Kidney epithelial cell (primary cell): Measurements from ENCODE around the gene ACTN4. TPM values are rescaled to one million over a fixed set of nuclear protein-coding genes. Genes with fewer than 3 reads are reported as not detected.

ENCODE experiments used
- DNase-seq: peaks from one replicate; pipeline ENCODE4 v3.0.0-alpha.2; 2010; ENCODE audit warnings: low read depth
- H3K27me3 ChIP-seq: 2 replicates; pipeline ENCODE4 v1.6.0; 2011; ENCODE audit warnings: low read length; ENCODE audit not compliant: control insufficient read depth, insufficient read depth
- H3K36me3 ChIP-seq: 2 replicates; pipeline ENCODE4 v1.5.1; 2011; ENCODE audit warnings: low read length; ENCODE audit not compliant: control insufficient read depth, insufficient read depth
- H3K4me3 ChIP-seq: 2 replicates; pipeline ENCODE4 v1.5.1; 2011; ENCODE audit warnings: low read depth, mild to moderate bottlenecking, control low read depth, low read length
- CTCF ChIP-seq: IDR thresholded peaks from 2 replicates; pipeline ENCODE4 v1.5.1; 2011; ENCODE audit warnings: mild to moderate bottlenecking, moderate library complexity, low read length, control low read depth, inconsistent platforms; ENCODE audit not compliant: insufficient read depth, poor library complexity, severe bottlenecking
- total RNA-seq: library from RNA; depleted of rRNA; stranded (reverse); fragments of >200 nt; gene quantifications from 2 replicates; pipeline ENCODE4 v1.2.3, GENCODE V29; 2015

ACTN4 gene
- total RNA-seq, 1 donor from 2014 or later: 821 TPM

- no peak for DNase-seq
- Histone ChIP-seq H3K27me3 (no peaks in the 10 kb centered on the region), H3K4me3 (no peak overlapping the region), H3K36me3 (peaks cover 5% of the 10 kb centered on the region)
- no peak for TF ChIP-seq CTCF
Observed at GRCh38 chr19:38696729-38697055, 49.2 kb downstream of the ACTN4 start.

GRCh38 chr19:38697197-38697596 is 49.7 kb downstream of the ACTN4 start:
- peaks cover 7% of the 10 kb centered on the region for H3K36me3 ChIP-seq
- H3K4me3 ChIP-seq: no peak overlapping the region
- H3K27me3 ChIP-seq: no peaks in the 10 kb centered on the region
- TF ChIP-seq CTCF: no peak
- no peak for DNase-seq

- no peak overlapping the region for H3K4me3 ChIP-seq
- no peak for DNase-seq
- H3K36me3 ChIP-seq: peaks cover 7% of the 10 kb centered on the region
- TF ChIP-seq CTCF: no peak
- no peaks in the 10 kb centered on the region for H3K27me3 ChIP-seq
Observed at GRCh38 chr19:38697641-38698071, 50.2 kb downstream of the ACTN4 start.

- DNase-seq: no peak
- Histone ChIP-seq H3K4me3 (no peak overlapping the region), H3K27me3 (no peaks in the 10 kb centered on the region), H3K36me3 (peaks cover 7% of the 10 kb centered on the region)
- TF ChIP-seq CTCF: no peak
Observed at GRCh38 chr19:38698225-38699026, 51.0 kb downstream of the ACTN4 start.

GRCh38 chr19:38699027-38699346 is 51.5 kb downstream of the ACTN4 start:
- Histone ChIP-seq H3K27me3 (no peaks in the 10 kb centered on the region), H3K4me3 (no peak overlapping the region), H3K36me3 (peaks cover 11% of the 10 kb centered on the region)
- no peak for DNase-seq
- no peak for TF ChIP-seq CTCF
